B cell (primary cell): ENCODE measurements around the gene ITFG1. TPM values are rescaled to one million over a fixed set of nuclear protein-coding genes. Genes with fewer than 3 reads are reported as not detected.

Source experiments
- ATAC-seq: fragments of 200-7000 bp; cut with Tn5 transposase; one replicate; pipeline ENCODE4 v1.10.0; 2021; ENCODE audit warnings: low read depth, mild to moderate bottlenecking, moderate number of reproducible peaks, moderate library complexity
- CTCF ChIA-PET: fragments of 350-600 bp; sonication (Branson Sonifier 250); formaldehyde crosslinking; loops from one replicate; lab custom pipeline; 2021; ENCODE audit warnings: antibody characterized with exemption, inconsistent platforms; lab: Charles Lee
- POLR2A ChIA-PET: fragments of 350-600 bp; sonication (Branson Sonifier 250); formaldehyde crosslinking; loops from one replicate; lab custom pipeline; 2021; ENCODE audit warnings: antibody characterized with exemption; lab: Charles Lee
- DNase-seq: peaks from one replicate; pipeline ENCODE4 v3.0.0; 2013
- H2AFZ ChIP-seq: 2 replicates; pipeline ENCODE4 v1.6.1; 2012; ENCODE audit warnings: mild to moderate bottlenecking, low read depth, low read length; ENCODE audit not compliant: insufficient read depth, poor library complexity, severe bottlenecking
- H3K27ac ChIP-seq, 2 donors: 1 replicate in 1 of 2; 2 replicates in 1 of 2; pipeline ENCODE4 v1.5.1; 2012 to 2013; ENCODE audit warnings: low read length in 2 of 2, mild to moderate bottlenecking in 2 of 2, moderate library complexity in 1 of 2
- H3K27me3 ChIP-seq, 4 experiments: fragments of 200-600 bp in 1 of 4; sonication (generic) in 1 of 4; replicated peaks in 1 of 4; 1 replicate in 2 of 4; 2 replicates in 2 of 4; pipeline versions ENCODE4 v1.6.1 to v1.7.0; 2013 to 2016; ENCODE audit warnings: low read length in 3 of 4, mild to moderate bottlenecking in 2 of 4, mixed read lengths in 1 of 4, moderate library complexity in 1 of 4; ENCODE audit not compliant: insufficient read depth in 4 of 4, control insufficient read depth in 3 of 4; ENCODE audit errors: control extremely low read depth in 1 of 4
- H3K36me3 ChIP-seq, 2 experiments: replicated peaks in 1 of 2; 1 replicate in 1 of 2; 2 replicates in 1 of 2; pipeline versions ENCODE4 v1.6.1 to v1.7.1; 2013; ENCODE audit warnings: low read length in 1 of 2; ENCODE audit not compliant: insufficient read depth in 2 of 2, control insufficient read depth in 1 of 2; ENCODE audit errors: control extremely low read depth in 1 of 2, extremely low read depth in 1 of 2
- H3K4me1 ChIP-seq, 2 donors: fragments of 200-600 bp in 1 of 2; sonication (generic) in 1 of 2; 1 replicate in 1 of 2; 2 replicates in 1 of 2; pipeline versions ENCODE4 v1.5.1 to v1.6.1; 2013 to 2017; ENCODE audit warnings: low read length in 2 of 2; ENCODE audit not compliant: control insufficient read depth in 2 of 2, insufficient read depth in 2 of 2
- H3K4me2 ChIP-seq: replicated peaks from 2 replicates; pipeline ENCODE3; 2012; ENCODE audit warnings: mild to moderate bottlenecking, low read depth, low read length; ENCODE audit not compliant: poor library complexity, severe bottlenecking
- H3K4me3 ChIP-seq, 5 experiments: fragments of 200-600 bp in 1 of 5; sonication (generic) in 1 of 5; 1 replicate in 3 of 5; 2 replicates in 2 of 5; pipeline versions ENCODE4 v1.5.1 to v1.7.0; 2011 to 2016; ENCODE audit warnings: low read length in 4 of 5, mild to moderate bottlenecking in 4 of 5, low read depth in 2 of 5, control low read depth in 1 of 5, moderate library complexity in 1 of 5; ENCODE audit not compliant: insufficient read depth in 1 of 5; ENCODE audit errors: control extremely low read depth in 1 of 5, extremely low read depth in 1 of 5
- H3K79me2 ChIP-seq: fragments of 200-600 bp; sonication (generic); one replicate; pipeline ENCODE4 v1.6.0; 2016; ENCODE audit warnings: low read length; ENCODE audit not compliant: control insufficient read depth, insufficient read depth
- H3K9ac ChIP-seq: fragments of 200-600 bp; sonication (generic); 2 replicates; pipeline ENCODE4 v1.6.1; 2017; ENCODE audit warnings: mild to moderate bottlenecking, low read length, moderate library complexity
- H3K9me3 ChIP-seq, 3 donors: one replicate each; pipeline versions ENCODE4 v1.6.1 to v1.7.1; 2013; ENCODE audit warnings: low read length in 2 of 3; ENCODE audit not compliant: control insufficient read depth in 2 of 3, insufficient read depth in 1 of 3; ENCODE audit errors: control extremely low read depth in 1 of 3
- H4K20me1 ChIP-seq: 2 replicates; pipeline ENCODE4 v1.6.0; 2012; ENCODE audit warnings: mild to moderate bottlenecking, low read length; ENCODE audit not compliant: insufficient read depth, control insufficient read depth, poor library complexity, severe bottlenecking
- H3K27ac Mint-ChIP-seq: one replicate; pipeline ENCODE4 v1.8.0; 2021; ENCODE audit warnings: mixed read lengths
- H3K27me3 Mint-ChIP-seq: one replicate; pipeline ENCODE4 v1.8.0; 2021; ENCODE audit warnings: mixed read lengths
- H3K4me1 Mint-ChIP-seq: one replicate; pipeline ENCODE4 v1.8.0; 2021; ENCODE audit warnings: mixed read lengths
- H3K4me3 Mint-ChIP-seq: one replicate; pipeline ENCODE4 v1.8.0; 2021; ENCODE audit warnings: mixed read lengths
- H3K9me3 Mint-ChIP-seq: one replicate; pipeline ENCODE4 v1.8.0; 2022; ENCODE audit warnings: mixed read lengths; ENCODE audit not compliant: insufficient read depth
- EZH2 ChIP-seq: IDR thresholded peaks from 2 replicates; pipeline ENCODE4 v1.6.1; 2012; ENCODE audit warnings: borderline replicate concordance, low read depth, mild to moderate bottlenecking, moderate library complexity, low read length; ENCODE audit not compliant: insufficient read depth, poor library complexity, severe bottlenecking
- WGBS: methylation state at CpG from one replicate; pipeline ENCODE4 v1.1.5; 2013; ENCODE audit warnings: missing lambda C conversion rate; ENCODE audit not compliant: insufficient coverage; 5-methylcytosine and 5-hydroxymethylcytosine counted together
- intact Hi-C: fragments of 100-400 bp; cut with micrococcal nuclease; formaldehyde crosslinking; loops from one replicate; pipeline ENCODE4 v1.10.0; 2022
- polyA plus RNA-seq: library from polyadenylated mRNA; depleted of rRNA; stranded (reverse); fragments of >200 nt; gene quantifications from 2 replicates; pipeline ENCODE4 v1.2.3, GENCODE V29; 2012
- total RNA-seq, 2 donors: library from RNA; stranded (reverse); fragments of 120-200 nt in 1 of 2; gene quantifications; 1 replicate in 1 of 2; 2 replicates in 1 of 2; pipeline versions ENCODE4 v1.2.3 to v1.2.4, GENCODE V29; 2013 to 2022
- TF ChIP-seq, protein P1 (sequence below): fragments of 200-600 bp; IDR thresholded peaks from one replicate; pipeline ENCODE4 v1.8.0; 2022; ENCODE audit warnings: antibody characterized with exemption, mild to moderate bottlenecking

The ITFG1 gene
- total and polyA plus RNA-seq, 2 donors (not counting 1 experiment from before 2014, with no cell fraction given), result 9.7 to 40.4 TPM

DNA sequence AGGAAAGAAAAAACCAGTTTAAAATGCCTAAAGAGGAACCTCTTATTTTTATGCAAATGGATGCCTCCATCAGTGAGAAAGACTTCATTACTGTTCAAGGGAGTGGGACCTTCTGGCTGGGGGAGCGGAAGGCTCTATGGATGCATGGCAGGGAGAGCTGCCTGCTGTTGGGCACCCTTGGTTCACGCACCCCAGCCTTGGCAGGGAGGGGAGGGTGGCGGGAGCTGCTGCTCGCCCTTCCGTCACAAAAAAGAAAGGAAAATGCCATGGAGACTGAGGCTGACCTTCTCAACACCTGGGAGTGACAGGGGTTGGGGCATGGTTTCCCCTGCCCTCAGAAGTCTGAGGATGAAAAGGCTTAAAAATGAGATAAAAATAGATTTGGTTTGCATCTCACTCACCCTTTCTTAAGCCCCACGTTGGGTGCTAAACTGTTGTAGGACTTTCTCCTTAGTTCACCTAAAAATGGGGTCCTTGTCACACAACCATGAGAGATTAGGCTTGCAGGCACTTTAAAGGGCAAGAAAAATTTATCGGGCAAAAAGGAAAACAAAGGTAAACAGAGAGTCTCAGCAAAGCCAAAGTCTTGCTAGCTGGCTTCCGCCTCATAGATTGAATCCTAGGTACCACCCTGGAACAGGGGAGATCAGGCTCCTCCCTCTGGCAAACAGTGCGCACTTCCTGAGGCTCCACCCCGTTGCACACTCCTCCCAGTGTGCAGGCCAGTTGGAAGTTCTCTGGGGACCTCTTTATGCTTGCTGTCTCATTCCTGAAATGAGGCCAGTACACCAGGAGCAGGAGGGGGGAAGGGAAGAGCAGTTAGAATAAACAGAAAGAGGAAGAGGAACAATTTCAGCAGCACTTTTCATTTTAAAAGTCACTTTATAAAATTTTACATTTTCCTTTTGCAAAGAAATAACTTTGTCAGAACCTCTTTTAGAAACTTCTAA lies 31.8 kb upstream of the ITFG1 start:
- peak overlapping the region; percentile 81 to 85 for H3K27ac ChIP-seq
- H3K9me3 ChIP-seq, result peaks cover 8 to 22% (median 17%) of the 10 kb centered on the region in 3 donors
- POLR2A ChIA-PET, result interaction anchor here (1.0 to 3.6 kb wide), 4 partner anchors 11 to 32 kb away, joined by 3 to 41 read pairs (median 13); partner anchors contain the start of genes ITFG1 and PHKB
- H3K4me3 Mint-ChIP-seq, result peak overlapping the region; percentile 96
- peaks cover 10 to 14% of the 10 kb centered on the region in 2 experiments for H3K36me3 ChIP-seq
- H2AFZ ChIP-seq, result peak overlapping the region; percentile 66
- intact Hi-C loops, result loop anchor here (1.0 to 10.0 kb wide), 7 partner anchors 11 to 1120 kb away; partner anchors contain the start of genes DNAJA2, ITFG1, N4BP1 and NETO2
- DNase-seq (peak; percentile 72), ATAC-seq (peak; percentile 85)
- H4K20me1 ChIP-seq, result no peaks in the 10 kb centered on the region
- CTCF ChIA-PET, result interaction anchor here (0.9 to 4.6 kb wide), 5 partner anchors 12 to 48 kb away, joined by 3 to 50 read pairs (median 5); partner anchors contain the start of genes ITFG1 and PHKB
- H3K9me3 Mint-ChIP-seq, result peaks cover 2% of the 10 kb centered on the region
- H3K9ac ChIP-seq, result peak overlapping the region; percentile 61
- no peaks in the 10 kb centered on the region for H3K27me3 ChIP-seq
- peak overlapping the region; percentile 98 for H3K27ac Mint-ChIP-seq
- peak overlapping the region; percentile 86 for H3K4me2 ChIP-seq
- H3K4me1 Mint-ChIP-seq, result peaks cover 55% of the 10 kb centered on the region
- H3K27me3 Mint-ChIP-seq, result no peaks in the 10 kb centered on the region
- peaks cover 62% of the 10 kb centered on the region for H3K79me2 ChIP-seq
- H3K4me3 ChIP-seq, result peak overlapping the region; percentile 19 to 71 (median 37)
- peaks cover 37 to 40% of the 10 kb centered on the region in 2 donors for H3K4me1 ChIP-seq
- WGBS, result 38% methylated on average over 8 of the region's 10 CpGs
- no peak for TF ChIP-seq EZH2
- TF ChIP-seq, protein P1, sequence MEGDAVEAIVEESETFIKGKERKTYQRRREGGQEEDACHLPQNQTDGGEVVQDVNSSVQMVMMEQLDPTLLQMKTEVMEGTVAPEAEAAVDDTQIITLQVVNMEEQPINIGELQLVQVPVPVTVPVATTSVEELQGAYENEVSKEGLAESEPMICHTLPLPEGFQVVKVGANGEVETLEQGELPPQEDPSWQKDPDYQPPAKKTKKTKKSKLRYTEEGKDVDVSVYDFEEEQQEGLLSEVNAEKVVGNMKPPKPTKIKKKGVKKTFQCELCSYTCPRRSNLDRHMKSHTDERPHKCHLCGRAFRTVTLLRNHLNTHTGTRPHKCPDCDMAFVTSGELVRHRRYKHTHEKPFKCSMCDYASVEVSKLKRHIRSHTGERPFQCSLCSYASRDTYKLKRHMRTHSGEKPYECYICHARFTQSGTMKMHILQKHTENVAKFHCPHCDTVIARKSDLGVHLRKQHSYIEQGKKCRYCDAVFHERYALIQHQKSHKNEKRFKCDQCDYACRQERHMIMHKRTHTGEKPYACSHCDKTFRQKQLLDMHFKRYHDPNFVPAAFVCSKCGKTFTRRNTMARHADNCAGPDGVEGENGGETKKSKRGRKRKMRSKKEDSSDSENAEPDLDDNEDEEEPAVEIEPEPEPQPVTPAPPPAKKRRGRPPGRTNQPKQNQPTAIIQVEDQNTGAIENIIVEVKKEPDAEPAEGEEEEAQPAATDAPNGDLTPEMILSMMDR, result no peak
